GM10248 (cell line): ENCODE measurements around the gene ADGRG4.

Experiments
- CTCF ChIA-PET: fragments of 300-600 bp; sonication (Branson Sonifier 250); formaldehyde crosslinking; extraction: SDS; loops from one replicate; lab custom pipeline; 2021; ENCODE audit warnings: antibody characterized with exemption; lab: Yijun Ruan, JAX
- POLR2A ChIA-PET: fragments of 350-650 bp; sonication (Branson Sonifier 250); formaldehyde crosslinking; extraction: SDS; loops from one replicate; lab custom pipeline; 2020; ENCODE audit warnings: antibody characterized with exemption; lab: Yijun Ruan, JAX
- DNase-seq: peaks from one replicate; pipeline ENCODE4 v3.0.0; 2012; ENCODE audit errors: extremely low spot score
- CTCF ChIP-seq: IDR thresholded peaks from 2 replicates; pipeline ENCODE4 v1.5.1; 2012; ENCODE audit warnings: mild to moderate bottlenecking, low read depth; ENCODE audit errors: extremely low read depth, missing control alignments, control extremely low read depth

ADGRG4 gene

GRCh38 chrX:136295380-136295779 lies 5.4 kb upstream of the ADGRG4 start:
- no peak for DNase-seq
- ChIA-PET CTCF (interaction anchor here (1.1 to 1.2 kb wide), 2 partner anchors 13 to 26 kb away, joined by 3 to 4 read pairs; no protein-coding TSS in a partner anchor), POLR2A (no interaction called here)
- TF ChIP-seq CTCF, result no peak

- ChIA-PET CTCF (no interaction called here), POLR2A (no interaction called here)
- DNase-seq, result no peak
- TF ChIP-seq CTCF, result no peak
Observed at GRCh38 chrX:136303041-136303440, 2.3 kb downstream of the ADGRG4 start.

GRCh38 chrX:136304493-136304892 lies 3.7 kb downstream of the ADGRG4 start:
- CTCF ChIA-PET, result interaction anchor here (1.0 kb wide), 1 partner anchor 10 kb away, joined by 3 read pairs; no protein-coding TSS in a partner anchor
- DNase-seq, result no peak

GRCh38 chrX:136306182-136306581 lies 5.4 kb downstream of the ADGRG4 start:
- ChIA-PET POLR2A (no interaction called here), CTCF (no interaction called here)
- no peak for DNase-seq
- TF ChIP-seq CTCF, result no peak

More at GRCh38 chrX:136304493-136304892, 3.7 kb downstream of the ADGRG4 start:
- POLR2A ChIA-PET, result no interaction called here
- no peak for TF ChIP-seq CTCF

GRCh38 chrX:136307471-136307870 lies 6.7 kb downstream of the ADGRG4 start:
- DNase-seq, result no peak
- TF ChIP-seq CTCF, result no peak
- ChIA-PET POLR2A (no interaction called here), CTCF (no interaction called here)

- TF ChIP-seq CTCF, result no peak
- DNase-seq, result no peak
- ChIA-PET CTCF (no interaction called here), POLR2A (no interaction called here)
Observed at GRCh38 chrX:136310411-136310810, 9.6 kb downstream of the ADGRG4 start.

GRCh38 chrX:136318156-136318555 lies 17.4 kb downstream of the ADGRG4 start:
- ChIA-PET POLR2A (no interaction called here), CTCF (no interaction called here)
- no peak for DNase-seq
- no peak for TF ChIP-seq CTCF
